Activated CD8-positive, alpha-beta memory T cell treated with anti-CD3 and anti-CD28 coated beads for 4 hours (primary cell): ENCODE results near the gene EYS.
"Not testable (repeated sequence)": the region's sequence is repeated elsewhere in the genome, so short reads cannot be mapped to it uniquely, and the experiment has no call there.

ENCODE experiments used
- DNase-seq, 2 donors: peaks; one replicate each; pipeline ENCODE4 v3.0.0-alpha.2; 2020; ENCODE audit warnings: low read depth in 2 of 2

The EYS gene

DNA sequence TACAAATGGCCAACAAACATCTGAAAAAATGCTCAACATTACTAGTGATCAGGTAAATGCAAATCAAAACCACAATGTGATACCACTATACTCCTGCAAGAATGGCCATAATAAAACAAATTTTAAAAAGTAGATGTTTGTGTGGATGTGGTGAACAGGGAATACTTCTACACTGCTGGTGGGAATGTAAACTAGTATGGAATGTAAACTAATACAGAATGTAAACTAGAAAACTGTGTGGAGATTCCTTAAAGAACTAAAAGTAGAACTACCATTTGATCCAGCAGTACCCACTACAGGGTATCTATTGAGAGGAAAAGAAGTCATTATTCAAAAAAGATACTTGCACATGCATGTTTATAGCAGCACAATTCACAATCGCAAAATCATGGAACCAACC, 1878.3 kb downstream of the EYS start:
- DNase-seq: not testable (repeated sequence)

- DNase-seq: no peak
Observed at GRCh38 chr6:63824722-63825121, 1882.3 kb downstream of the EYS start.

- DNase-seq: no peak
Observed at GRCh38 chr6:63821442-63821841, 1885.6 kb downstream of the EYS start.

GRCh38 chr6:63819831-63820230, 1887.2 kb downstream of the EYS start:
- no peak for DNase-seq

DNA sequence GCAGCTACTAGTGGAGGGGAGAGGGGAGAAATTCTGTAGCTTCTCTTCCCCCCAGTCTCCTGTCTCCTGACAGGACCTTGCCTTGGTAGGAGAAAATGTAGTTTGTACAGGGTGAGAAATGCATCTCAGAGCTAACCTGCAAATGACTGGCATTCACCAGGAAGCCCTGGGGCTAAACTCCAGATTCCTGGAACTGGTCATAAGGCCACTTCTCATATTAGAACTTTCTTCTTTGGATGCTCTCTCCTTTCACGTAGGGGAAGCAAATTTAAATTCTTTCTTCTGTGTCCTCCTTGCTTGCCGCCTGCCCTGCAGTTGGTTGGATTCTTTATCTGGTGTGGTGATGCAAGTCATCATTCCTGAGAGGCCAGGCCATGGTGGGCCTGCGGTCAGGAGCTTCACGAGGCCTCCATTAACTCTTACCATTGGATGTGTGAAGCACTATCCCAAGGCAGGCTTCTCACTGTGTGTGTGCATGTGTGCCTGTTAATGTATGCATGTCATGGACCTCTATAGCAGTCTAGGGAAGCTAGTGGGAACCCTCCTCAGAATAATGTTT, 1889.5 kb downstream of the EYS start:
- DNase-seq: no peak

DNA sequence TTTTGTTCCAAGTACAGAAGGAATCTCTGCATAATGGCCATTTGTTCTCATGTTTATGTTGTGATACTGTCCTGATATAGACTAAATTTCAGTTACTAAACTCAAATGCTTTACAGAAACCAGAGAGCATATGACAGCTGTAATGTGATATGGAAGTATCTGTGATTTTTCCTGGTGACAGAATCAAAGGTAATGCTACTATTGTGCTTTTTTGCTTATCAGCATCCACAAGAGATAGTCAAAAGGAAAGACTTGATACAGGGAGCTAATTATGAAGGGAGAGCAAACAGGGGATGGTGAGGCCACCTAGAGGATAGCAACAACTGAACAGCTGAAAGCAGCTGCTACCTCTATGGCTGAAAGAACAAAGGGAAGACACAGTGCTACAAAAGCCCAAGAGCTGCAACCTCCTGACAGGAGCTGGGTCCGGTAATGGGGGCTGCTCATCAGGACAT, 1890.0 kb downstream of the EYS start:
- DNase-seq: no peak

GRCh38 chr6:63816401-63816981, 1890.5 kb downstream of the EYS start:
- DNase-seq: no peak

DNA sequence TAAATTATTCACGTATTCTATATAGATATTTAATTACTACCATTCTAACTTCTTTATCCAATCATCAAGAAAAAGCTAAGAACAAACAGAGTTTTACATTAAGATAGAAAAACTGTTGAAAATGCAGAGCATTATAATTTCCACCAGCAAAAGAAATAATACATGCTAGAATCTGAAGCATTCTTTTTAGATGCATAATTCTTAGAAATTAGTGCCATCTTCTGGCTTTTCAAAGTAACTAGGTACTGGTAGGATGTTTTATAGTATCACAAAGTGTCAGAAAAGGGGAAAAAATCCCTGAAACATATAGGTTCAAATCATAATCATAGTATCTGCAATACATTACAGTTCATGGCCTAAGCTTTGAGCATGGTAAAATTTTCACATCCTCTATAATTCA, 1892.6 kb downstream of the EYS start:
- DNase-seq: no peak

- no peak for DNase-seq
Observed at GRCh38 chr6:63813566-63814120, 1893.4 kb downstream of the EYS start.

GRCh38 chr6:63808576-63808975, 1898.5 kb downstream of the EYS start:
- DNase-seq: no peak

DNA sequence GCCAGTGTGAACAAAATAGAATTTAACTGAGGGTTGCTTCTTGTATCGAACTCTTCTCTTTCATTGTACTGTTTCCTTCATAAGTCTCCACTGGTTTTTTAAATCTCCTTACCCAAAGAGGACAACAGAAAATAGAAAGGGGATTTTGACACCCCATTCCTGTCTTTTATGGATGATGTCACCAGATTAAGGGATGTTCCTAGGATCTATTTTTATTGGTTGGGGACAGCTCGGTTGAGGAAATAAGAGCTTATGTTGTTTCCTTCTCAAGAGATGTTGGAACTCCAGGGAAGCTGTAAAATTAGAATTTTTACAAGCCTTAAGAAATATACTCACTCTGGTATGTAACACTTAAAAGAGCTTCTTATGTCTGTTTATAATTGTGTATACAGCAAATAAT, 1900.0 kb downstream of the EYS start:
- DNase-seq: no peak

GRCh38 chr6:63806573-63806913, 1900.5 kb downstream of the EYS start:
- DNase-seq: no peak

DNA sequence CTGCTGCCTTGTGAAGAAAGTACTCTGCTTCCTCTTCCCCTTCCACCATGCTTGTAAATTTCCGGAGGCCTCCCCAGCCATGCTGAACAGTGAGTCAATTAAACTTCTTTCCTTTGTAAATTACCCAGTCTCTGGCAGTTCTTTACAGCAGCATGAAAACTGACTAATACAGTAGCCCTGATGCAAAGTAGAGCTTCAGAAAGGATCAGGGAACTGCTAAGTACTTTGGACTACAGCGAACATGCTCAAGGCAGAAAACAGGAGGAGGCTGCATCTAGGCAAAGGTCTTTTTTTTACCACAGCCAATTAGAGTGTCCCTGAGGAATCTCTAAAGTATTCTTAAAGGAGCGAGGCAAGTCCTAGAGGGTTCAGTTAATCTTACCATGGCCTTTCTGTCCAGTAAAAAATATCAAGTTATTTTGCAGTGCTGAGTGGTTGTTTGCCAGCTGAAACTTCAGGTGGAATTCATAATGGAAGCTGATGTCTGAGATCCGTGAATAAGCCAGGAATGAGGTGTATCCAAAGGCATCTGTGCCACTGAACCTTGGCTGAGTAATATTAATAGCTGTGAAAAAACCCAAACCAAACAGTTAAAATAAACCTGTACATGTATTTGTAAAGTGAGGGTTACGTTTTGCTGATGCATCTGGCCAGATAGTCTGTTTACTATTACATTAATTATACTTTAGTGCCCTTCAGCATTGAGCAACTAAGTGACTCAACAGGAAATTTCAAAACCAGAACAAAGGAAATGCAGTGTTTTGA, 1901.0 kb downstream of the EYS start:
- no peak for DNase-seq

DNA sequence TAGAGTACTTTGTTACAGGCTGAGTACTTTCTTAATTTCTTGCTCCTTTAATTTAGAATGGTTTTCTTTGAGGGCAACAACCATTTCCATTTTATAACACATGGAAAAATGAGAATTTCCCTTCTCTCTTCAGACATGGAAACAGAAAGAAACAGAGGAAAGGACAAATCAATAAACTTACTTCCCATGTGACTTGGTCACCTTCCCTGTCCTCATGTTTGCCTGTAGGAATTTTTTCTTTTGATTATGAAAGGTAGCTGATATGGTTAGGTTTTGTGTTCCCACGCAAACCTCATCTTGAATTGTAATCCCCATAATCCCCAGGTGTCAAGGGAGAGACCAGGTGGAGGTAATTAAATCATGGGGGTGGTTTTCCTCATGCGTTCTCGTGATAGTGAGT, 1901.7 kb downstream of the EYS start:
- no peak for DNase-seq

DNA sequence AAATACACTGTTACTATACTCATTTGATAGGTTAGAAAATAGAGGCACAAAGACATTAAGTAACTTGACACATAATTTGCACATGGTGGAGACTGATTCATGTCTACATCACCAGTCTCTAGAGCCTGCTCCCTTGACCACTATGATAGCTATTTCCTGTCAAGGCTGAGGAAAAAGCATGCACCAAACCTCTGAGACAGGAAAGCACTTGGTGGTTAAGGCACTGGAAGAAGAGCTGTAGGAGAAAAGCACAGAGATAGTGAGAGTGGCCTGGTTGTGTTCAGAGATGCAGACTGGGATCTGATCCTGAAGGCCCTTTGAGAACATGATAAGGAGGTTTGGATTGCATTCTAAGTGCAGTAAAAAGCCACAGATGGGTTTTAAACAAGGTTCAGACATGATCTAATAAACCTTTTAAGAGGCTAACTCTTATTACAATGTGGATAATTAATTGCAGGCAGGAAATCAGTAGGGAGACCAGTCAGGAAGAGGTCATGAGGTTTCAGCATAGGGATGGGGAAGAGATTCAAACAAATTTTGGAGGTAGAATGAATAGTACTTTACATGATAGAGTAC, 1902.6 kb downstream of the EYS start:
- DNase-seq: no peak

DNA sequence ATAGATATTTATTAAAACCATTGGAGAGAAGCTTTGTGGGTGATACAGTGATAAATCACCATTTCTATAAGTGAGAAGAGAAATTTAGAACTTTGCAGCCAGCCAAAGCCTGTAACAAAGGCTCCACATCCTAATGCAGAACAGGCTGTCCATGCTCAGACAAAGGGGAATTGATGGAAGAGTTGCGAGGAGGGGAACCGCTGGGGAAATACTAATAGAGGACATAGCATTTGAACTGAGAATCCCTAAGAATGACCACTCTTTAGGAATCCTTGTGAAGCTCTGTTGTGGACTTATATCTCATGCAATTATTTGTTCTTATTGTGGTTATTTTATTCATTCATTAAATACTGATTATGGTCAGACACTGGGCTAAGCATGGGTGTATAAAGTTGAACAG, 1903.7 kb downstream of the EYS start:
- DNase-seq: no peak

GRCh38 chr6:63802606-63803206, 1904.3 kb downstream of the EYS start:
- DNase-seq: no peak

DNA sequence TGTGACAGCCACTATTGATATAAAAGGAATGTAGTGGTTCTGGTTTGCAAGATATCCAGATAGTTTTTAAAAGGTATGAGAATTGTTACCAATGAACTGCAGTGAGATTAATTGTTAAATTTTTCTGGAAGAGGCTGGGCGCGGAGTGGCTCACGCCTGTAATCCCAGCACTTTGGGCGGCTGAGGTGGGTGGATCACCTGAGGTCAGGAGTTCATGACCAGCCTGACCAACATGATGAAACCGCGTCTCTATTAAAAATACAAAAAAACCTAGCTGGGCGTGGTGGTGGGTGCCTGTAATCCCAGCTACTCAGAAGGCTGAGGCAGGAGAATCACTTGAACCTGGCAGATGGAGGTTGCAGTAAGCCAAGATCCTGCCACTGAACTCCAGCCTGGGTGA, 1906.6 kb downstream of the EYS start:
- not testable (repeated sequence) for DNase-seq

GRCh38 chr6:63799813-63800212, 1907.2 kb downstream of the EYS start:
- no peak for DNase-seq

GRCh38 chr6:63799313-63799712, 1907.7 kb downstream of the EYS start:
- no peak for DNase-seq

- no peak for DNase-seq
Observed at GRCh38 chr6:63798378-63798777, 1908.6 kb downstream of the EYS start.

DNA sequence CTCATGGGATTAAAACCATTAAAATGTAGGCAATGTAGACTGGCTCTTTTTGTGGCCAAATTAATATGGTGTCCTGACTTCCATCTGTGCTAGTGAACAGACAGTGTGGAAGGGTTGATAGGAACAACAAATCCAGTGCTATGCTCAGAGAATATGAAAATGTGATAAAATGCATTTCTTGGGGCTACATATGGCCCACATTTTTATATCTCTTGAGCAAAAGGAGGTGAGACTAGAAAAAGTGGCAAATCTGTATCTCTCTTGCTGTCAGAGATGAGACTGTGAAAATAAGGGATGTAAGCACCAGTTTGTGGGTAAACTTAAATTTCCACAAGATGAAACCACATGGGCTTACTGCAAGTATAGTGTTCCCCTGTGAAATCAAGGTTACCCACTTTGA, 1909.3 kb downstream of the EYS start:
- no peak for DNase-seq
